Endothelial cell of umbilical vein (primary cell): Measurements from ENCODE around the gene STIM1. TPM values are rescaled to one million over a fixed set of nuclear protein-coding genes. Genes with fewer than 3 reads are reported as not detected.

ENCODE experiments used
- BruUV-seq: library from RNA; stranded (reverse); fragments of 400-500 nt; replicated peaks from 2 replicates; lab custom pipeline; 2021; lab: Mats Ljungman, UMichigan
- CTCF ChIA-PET: fragments of 300-600, 350-600 bp; sonication (Branson Sonifier 250); formaldehyde crosslinking; loops from one replicate; lab custom pipeline; 2021; ENCODE audit warnings: antibody characterized with exemption, inconsistent platforms; lab: Charles Lee
- POLR2A ChIA-PET: fragments of 300-600, 350-600 bp; sonication (Branson Sonifier 250); formaldehyde crosslinking; loops from one replicate; lab custom pipeline; 2021; ENCODE audit warnings: antibody characterized with exemption, inconsistent platforms; lab: Charles Lee
- DNase-seq: peaks from one replicate; pipeline ENCODE4 v3.0.0-alpha.2; 2011; ENCODE audit warnings: low read depth, low spot score
- FAIRE-seq: peaks from 2 replicates; lab custom pipeline; 2011; peaks lifted over from hg19 to GRCh38; lab: Jason Lieb, UNC
- H2AFZ ChIP-seq: 2 replicates; pipeline ENCODE4 v1.6.0; 2012; ENCODE audit warnings: low read depth, low read length, control low read depth, inconsistent platforms
- H3K27ac ChIP-seq: 2 replicates; pipeline ENCODE4 v1.5.1; 2011; ENCODE audit warnings: low read depth, mild to moderate bottlenecking, control low read depth, low read length, moderate library complexity; ENCODE audit not compliant: insufficient read depth
- H3K27me3 ChIP-seq, 2 experiments: 2 replicates each; pipeline versions ENCODE4 v1.6.0 to v1.6.1; 2011; ENCODE audit warnings: low read length in 2 of 2, mixed read lengths in 1 of 2; ENCODE audit not compliant: control insufficient read depth in 2 of 2, insufficient read depth in 2 of 2
- H3K36me3 ChIP-seq, 2 experiments: 2 replicates in 1 of 2; 3 replicates in 1 of 2; pipeline ENCODE4 v1.5.1; 2011; ENCODE audit warnings: low read length in 2 of 2, mild to moderate bottlenecking in 1 of 2, moderate library complexity in 1 of 2; ENCODE audit not compliant: control insufficient read depth in 2 of 2, insufficient read depth in 2 of 2; ENCODE audit errors: extremely low read depth in 1 of 2
- H3K4me1 ChIP-seq: 3 replicates; pipeline ENCODE4 v1.5.1; 2011; ENCODE audit warnings: mild to moderate bottlenecking, low read length; ENCODE audit not compliant: control insufficient read depth, insufficient read depth; ENCODE audit errors: extremely low read depth
- H3K4me2 ChIP-seq: 2 replicates; pipeline ENCODE4 v1.6.1; 2011; ENCODE audit warnings: low read length, control low read depth, mixed read lengths; ENCODE audit not compliant: insufficient read depth
- H3K4me3 ChIP-seq, 3 experiments: fragments of 200-600 bp in 1 of 3; sonication (generic), shearing (Covaris generic) in 1 of 3; replicated peaks in 1 of 3; 2 replicates each; pipeline ENCODE4 v1.5.1; 2011 to 2016; ENCODE audit warnings: control low read depth in 3 of 3, low read length in 3 of 3, mild to moderate bottlenecking in 2 of 3, inconsistent platforms in 1 of 3, low read depth in 1 of 3, moderate library complexity in 1 of 3; ENCODE audit not compliant: insufficient read depth in 1 of 3
- H3K79me2 ChIP-seq: 2 replicates; pipeline ENCODE4 v1.6.0; 2012; ENCODE audit warnings: low read length, inconsistent platforms; ENCODE audit not compliant: control insufficient read depth, insufficient read depth
- H3K9ac ChIP-seq: replicated peaks from 2 replicates; pipeline ENCODE3; 2011; ENCODE audit warnings: low read length, control low read depth; ENCODE audit not compliant: insufficient read depth; ENCODE audit errors: extremely low read depth
- H3K9me1 ChIP-seq: replicated peaks from 3 replicates; pipeline ENCODE4 v1.6.0; 2011; ENCODE audit warnings: mild to moderate bottlenecking, low read length; ENCODE audit not compliant: control insufficient read depth, insufficient read depth; ENCODE audit errors: extremely low read depth
- H3K9me3 ChIP-seq: replicated peaks from 2 replicates; pipeline ENCODE4 v1.5.1; 2012; ENCODE audit warnings: low read length, inconsistent platforms; ENCODE audit not compliant: control insufficient read depth, insufficient read depth
- H4K20me1 ChIP-seq: replicated peaks from 2 replicates; pipeline ENCODE3; 2011; ENCODE audit warnings: mild to moderate bottlenecking, low read length; ENCODE audit not compliant: control insufficient read depth, insufficient read depth; ENCODE audit errors: extremely low read depth
- CTCF ChIP-seq, 2 donors: IDR thresholded peaks; 1 replicate in 1 of 2; 2 replicates in 1 of 2; pipeline ENCODE4 v1.5.1; 2011; ENCODE audit warnings: low read length in 2 of 2, mild to moderate bottlenecking in 2 of 2, moderate library complexity in 2 of 2, control low read depth in 1 of 2, inconsistent platforms in 1 of 2, low read depth in 1 of 2; ENCODE audit not compliant: insufficient read depth in 1 of 2; ENCODE audit errors: extremely low read depth in 1 of 2
- EZH2 ChIP-seq: IDR thresholded peaks from 2 replicates; pipeline ENCODE4 v1.6.1; 2012; ENCODE audit warnings: borderline replicate concordance, low read depth, mild to moderate bottlenecking, moderate library complexity, low read length, inconsistent platforms; ENCODE audit not compliant: severe bottlenecking
- GATA2 ChIP-seq: IDR thresholded peaks from 2 replicates; pipeline ENCODE4 v1.7.0; 2011; ENCODE audit warnings: low read depth, mild to moderate bottlenecking, moderate library complexity, mixed read lengths, low read length; ENCODE audit not compliant: insufficient read length, insufficient read depth
- MAX ChIP-seq: IDR thresholded peaks from 2 replicates; pipeline ENCODE4 v1.6.1; 2011; ENCODE audit not compliant: insufficient read depth, insufficient read length
- MYC ChIP-seq: IDR thresholded peaks from one replicate; pipeline ENCODE4 v1.6.1; 2011; ENCODE audit warnings: mild to moderate bottlenecking, low read depth, low read length
- POLR2A ChIP-seq: IDR thresholded peaks from 2 replicates; pipeline ENCODE4 v1.6.1; 2012; ENCODE audit warnings: low read depth, mild to moderate bottlenecking, control low read depth, low read length
- dilution Hi-C: fragments of 300-500 bp; cut with MboI; formaldehyde crosslinking; loops from one replicate; pipeline ENCODE4 v1.15.0; 2019; ENCODE audit warnings: low sequenced_read_pairs; ENCODE audit not compliant: extremely low pct_ligation_motif_present
- intact Hi-C: fragments of 100-400 bp; cut with micrococcal nuclease; formaldehyde crosslinking; loops from one replicate; pipeline ENCODE4 v1.10.0; 2022
- polyA plus RNA-seq, 4 experiments: library from polyadenylated mRNA; depleted of rRNA in 3 of 4; stranded (reverse) in 3 of 4; unstranded in 1 of 4; fragments of >200 nt; gene quantifications; 2 replicates each; pipeline versions ENCODE4 v1.2.1 to v1.2.3, GENCODE V29; 2011 to 2012; ENCODE audit warnings: missing spikeins in 1 of 4
- total RNA-seq: library from RNA; stranded (reverse); gene quantifications from 2 replicates; pipeline ENCODE4 v1.2.3, GENCODE V29; 2021

STIM1 gene
- total and polyA plus RNA-seq, 2 donors (not counting 3 experiments of a cell fraction or from before 2014, with no cell fraction given) = 32.7 to 33.4 TPM

- Histone ChIP-seq H2AFZ (no peak overlapping the region), H3K27ac (no peak overlapping the region), H3K9me1 (no peaks in the 10 kb centered on the region), H3K4me2 (no peak overlapping the region), H3K4me1 (no peaks in the 10 kb centered on the region), H3K4me3 (no peak overlapping the region), H3K79me2 (no peaks in the 10 kb centered on the region), H4K20me1 (no peaks in the 10 kb centered on the region), H3K27me3 (no peaks in the 10 kb centered on the region), H3K9me3 (no peaks in the 10 kb centered on the region), H3K9ac (no peak overlapping the region), H3K36me3 (no peaks in the 10 kb centered on the region)
- FAIRE-seq (no peak), DNase-seq (no peak)
- intact Hi-C loops = loop anchor here (5.0 kb wide), 1 partner anchor 74 kb away; no protein-coding TSS in a partner anchor
- ChIA-PET POLR2A (no interaction called here), CTCF (interaction anchor here (1.1 to 14.8 kb wide), 10 partner anchors 8 to 263 kb away, joined by 3 to 871 read pairs (median 17); partner anchors contain the start of genes PGAP2, RHOG and STIM1)
- TF ChIP-seq MYC = no peak
- no peak for TF ChIP-seq CTCF (IDR thresholded peaks at IDR 0.05; ENCODE audit: extremely low read depth in 1 of 2, insufficient read depth in 1 of 2, low read depth in 1 of 2, low read length in 2 of 2)
- no peak for TF ChIP-seq POLR2A
- no TSS peak for BruUV-seq
- dilution Hi-C loops = loop anchor here (25.0 kb wide), 1 partner anchor 209 kb away; the partner anchor contains the start of gene STIM1
These were observed 215.9 kb downstream of the STIM1 start for GRCh38 chr11:4071325-4071724.

GRCh38 chr11:4071914-4072313 lies 216.4 kb downstream of the STIM1 start:
- dilution Hi-C loops = loop anchor here (25.0 kb wide), 1 partner anchor 210 kb away; the partner anchor contains the start of gene STIM1
- ChIA-PET POLR2A (no interaction called here), CTCF (interaction anchor here (0.9 to 14.8 kb wide), 33 partner anchors 8 to 317 kb away, joined by 3 to 871 read pairs (median 5); partner anchors contain the start of genes NUP98, PGAP2, RHOG and STIM1)
- BruUV-seq = no TSS peak
- Histone ChIP-seq H3K9me3 (no peaks in the 10 kb centered on the region), H3K4me2 (no peak overlapping the region), H3K9me1 (no peaks in the 10 kb centered on the region), H3K4me1 (no peaks in the 10 kb centered on the region), H3K36me3 (no peaks in the 10 kb centered on the region), H3K27me3 (no peaks in the 10 kb centered on the region), H3K79me2 (no peaks in the 10 kb centered on the region), H4K20me1 (no peaks in the 10 kb centered on the region), H3K9ac (no peak overlapping the region), H3K27ac (no peak overlapping the region), H2AFZ (no peak overlapping the region), H3K4me3 (no peak overlapping the region)
- no peak for FAIRE-seq
- TF ChIP-seq EZH2 = no peak
- TF ChIP-seq MAX = no peak
- TF ChIP-seq MYC = no peak
- TF ChIP-seq GATA2 = no peak
- intact Hi-C loops = loop anchor here (1.0 to 5.0 kb wide), 4 partner anchors 75 to 248 kb away; partner anchors contain the start of gene STIM1
- DNase-seq = no peak
